OCI-LY1 (cell line): ENCODE results near the gene KCNJ9.

ENCODE experiments used
- CTCF ChIP-seq: fragments of 200-600 bp; sonication (generic), shearing (Covaris generic); IDR thresholded peaks from 2 replicates; pipeline ENCODE4 v1.5.1; 2017; ENCODE audit warnings: mild to moderate bottlenecking, antibody characterized with exemption, low read length, moderate library complexity, mixed read lengths
- EZH2 ChIP-seq: fragments of 200-600 bp; sonication (generic), shearing (Covaris generic); IDR thresholded peaks from 2 replicates; pipeline ENCODE4 v1.8.0; 2017; ENCODE audit warnings: borderline replicate concordance, mixed run types, mild to moderate bottlenecking, antibody characterized with exemption, low read length, moderate library complexity, mixed read lengths

DNA sequence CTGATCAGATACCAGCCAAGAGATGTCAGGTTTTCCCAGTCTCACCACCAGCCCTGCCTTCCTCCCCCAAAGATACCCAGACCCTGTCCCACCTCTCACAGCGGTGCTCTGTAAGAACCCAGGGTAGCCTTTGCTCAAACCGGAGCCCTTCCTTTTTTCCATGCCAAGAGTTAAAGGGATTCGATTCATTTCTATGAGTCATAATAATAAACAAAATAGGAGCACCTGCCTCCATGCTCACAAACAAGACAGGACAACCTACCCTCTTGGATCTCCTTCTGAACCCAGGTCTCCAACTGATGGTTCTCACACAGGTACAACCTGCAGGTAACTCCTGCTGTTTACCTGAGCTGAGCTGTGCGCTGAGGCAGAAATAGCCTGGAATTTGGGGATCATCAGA, 28.3 kb downstream of the KCNJ9 start:
- no peak for TF ChIP-seq CTCF
- TF ChIP-seq EZH2: no peak
